Stimulated activated CD4-positive, alpha-beta T cell treated with anti-CD3 and anti-CD28 coated beads, Interleukin-4, amount 100 ng/mL, for 4 hours (primary cell): ENCODE measurements around the gene VPS37C.
"Not testable (repeated sequence)": the region's sequence is repeated elsewhere in the genome, so short reads cannot be mapped to it uniquely, and the experiment has no call there.

Source experiments
- DNase-seq, 2 experiments: peaks; one replicate each; pipeline ENCODE4 v3.0.0-alpha.2; 2020

The VPS37C gene

DNA sequence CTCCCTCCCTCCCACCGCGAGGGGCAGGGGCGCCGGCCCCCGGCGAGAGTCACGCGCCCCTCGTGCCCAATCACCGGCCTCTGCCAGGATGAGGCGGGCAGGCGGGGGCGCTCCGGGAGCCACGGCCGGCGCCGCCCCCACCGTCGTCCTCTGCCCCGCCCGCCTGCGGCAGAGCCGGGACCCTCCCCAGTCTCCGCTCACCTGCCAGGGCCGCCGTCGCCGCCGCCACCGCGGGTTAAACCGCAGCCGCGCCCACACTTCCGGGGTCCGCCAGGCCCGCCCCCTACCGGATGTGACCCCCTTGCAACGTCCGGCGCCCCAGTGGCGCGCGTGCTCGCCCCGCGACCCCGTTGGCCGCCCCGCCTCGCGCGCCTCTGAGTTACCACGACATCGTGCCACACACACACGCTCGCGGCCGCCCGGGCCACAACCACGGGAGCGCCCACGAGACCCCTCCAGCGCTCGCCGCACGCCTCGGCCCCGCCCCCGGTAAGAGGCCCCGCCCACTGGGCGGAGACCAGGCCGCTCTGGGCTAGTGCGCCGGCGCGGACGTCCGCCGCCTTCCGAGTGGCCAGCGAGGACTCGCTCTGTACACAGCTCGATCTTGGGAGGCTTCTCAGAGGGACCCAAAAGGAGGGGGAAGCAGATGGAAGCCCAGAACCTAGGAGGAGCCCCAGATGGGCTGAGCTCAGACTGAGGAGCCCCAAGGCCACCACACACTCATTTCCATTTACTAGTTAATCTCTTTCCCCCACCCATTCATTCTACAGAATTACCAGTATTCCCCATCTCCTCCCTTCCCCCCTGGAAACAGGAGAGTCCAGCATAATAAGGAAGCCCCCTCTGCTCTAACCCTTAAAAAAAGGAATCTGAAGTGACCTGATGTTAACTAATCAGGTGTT lies at the start of gene VPS37C:
Gene VPS37C (minus strand): TSS at position 237 of the 902 bp plus-strand sequence. CDS start 22,597 bp downstream, outside the sequence.
- DNase-seq = peak; percentile 88 to 91

- not testable (repeated sequence) for DNase-seq
Measured at GRCh38 chr11:61210629-61211028, 49.4 kb upstream of the VPS37C start.

- not testable (repeated sequence) for DNase-seq
Measured at GRCh38 chr11:61207636-61208310, 46.5 kb upstream of the VPS37C start.

GRCh38 chr11:61204502-61205059 lies 43.4 kb upstream of the VPS37C start:
- not testable (repeated sequence) for DNase-seq

GRCh38 chr11:61203873-61204272 lies 42.6 kb upstream of the VPS37C start:
- DNase-seq = not testable (repeated sequence)

GRCh38 chr11:61202950-61203746 lies 41.9 kb upstream of the VPS37C start, which contains the start of gene PGA3:
TSS of gene PGA3 (plus strand) at chr11:61203515. CDS start at chr11:61203565, 50 bp downstream.
- DNase-seq = not testable (repeated sequence)

DNA sequence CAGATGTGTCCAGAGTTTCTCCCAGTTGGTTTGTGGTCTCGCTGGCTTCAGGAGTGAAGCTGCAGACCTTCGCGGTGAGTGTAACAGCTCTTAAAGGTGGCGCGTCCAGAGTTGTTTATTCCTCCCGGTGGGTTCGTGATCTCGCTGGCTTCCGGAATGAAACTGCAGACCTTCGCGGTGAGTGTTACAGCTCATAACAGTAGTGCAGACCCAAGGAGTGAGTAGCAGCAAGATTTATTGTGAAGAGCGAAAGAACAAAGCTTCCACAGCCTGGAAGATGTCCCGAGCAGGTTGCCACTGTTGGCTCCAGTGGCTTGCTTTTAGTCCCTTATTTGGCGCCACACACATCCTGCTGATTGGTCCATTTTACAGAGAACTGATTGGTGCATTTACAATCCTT lies 40.2 kb upstream of the VPS37C start:
- no peak for DNase-seq

DNA sequence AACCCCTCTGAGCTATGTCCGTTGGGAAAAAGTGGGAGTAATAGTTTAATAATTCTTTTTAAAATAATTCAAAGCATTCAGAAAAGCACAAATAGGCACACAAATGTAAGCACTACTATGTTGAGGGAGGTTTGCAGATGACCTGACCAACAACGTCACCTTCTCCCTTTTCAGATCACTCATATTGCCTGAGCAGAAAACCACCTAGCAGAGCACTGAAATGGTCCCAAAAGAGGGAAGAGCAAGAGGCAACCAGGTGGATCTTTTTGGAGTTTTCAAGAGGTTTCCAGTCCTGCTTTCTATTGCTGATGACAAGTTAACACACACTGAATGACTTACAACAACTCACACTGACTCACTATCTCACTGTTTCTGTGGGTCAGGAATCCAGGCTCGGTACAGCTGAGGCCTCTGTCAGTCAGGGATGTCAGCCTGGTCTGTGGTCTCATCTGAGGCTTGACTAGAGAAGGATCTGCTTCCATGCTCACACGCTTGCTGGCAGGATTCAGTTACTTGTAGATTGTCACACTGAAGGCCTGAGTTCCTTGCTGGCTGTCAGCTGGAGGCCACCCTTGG lies 37.8 kb upstream of the VPS37C start:
- DNase-seq = no peak

- DNase-seq = no peak
Measured at GRCh38 chr11:61198361-61198760, 37.1 kb upstream of the VPS37C start.

GRCh38 chr11:61195719-61196118 lies 34.5 kb upstream of the VPS37C start:
- DNase-seq = no peak

GRCh38 chr11:61194981-61195695 lies 33.9 kb upstream of the VPS37C start:
- DNase-seq = no peak

DNA sequence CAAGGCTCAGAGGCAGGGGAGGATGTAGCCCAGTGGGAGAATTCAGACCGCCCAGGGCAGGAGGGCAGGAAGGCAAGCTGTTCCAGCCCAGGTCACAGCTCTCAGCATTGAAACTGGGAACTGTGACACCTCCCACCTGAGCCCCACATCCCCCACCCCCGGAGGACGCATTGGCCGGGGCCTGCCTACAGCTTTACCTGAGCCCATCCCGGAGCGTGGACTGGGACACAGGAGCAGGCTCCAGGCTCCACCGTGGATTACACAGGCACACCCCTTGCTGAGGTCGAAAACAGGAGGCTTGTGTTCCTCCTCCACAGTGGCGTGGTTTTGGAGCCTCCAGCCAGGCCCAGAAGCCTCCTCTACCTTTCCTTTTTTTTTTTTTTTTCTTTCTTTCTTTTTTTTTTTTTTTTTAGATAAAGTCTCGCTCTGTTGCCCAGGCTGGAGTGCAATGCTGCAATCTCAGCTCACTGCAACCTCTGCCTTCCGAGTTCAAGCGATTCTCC lies 33.0 kb upstream of the VPS37C start:
- no peak for DNase-seq

GRCh38 chr11:61193596-61193995 lies 32.4 kb upstream of the VPS37C start:
- no peak for DNase-seq

GRCh38 chr11:61189933-61190332 lies 28.7 kb upstream of the VPS37C start:
- no peak for DNase-seq

GRCh38 chr11:61187505-61188130 lies 26.4 kb upstream of the VPS37C start:
- peak; percentile 72 to 77 for DNase-seq

- DNase-seq = no peak
Measured at GRCh38 chr11:61186504-61186903, 25.3 kb upstream of the VPS37C start.

DNA sequence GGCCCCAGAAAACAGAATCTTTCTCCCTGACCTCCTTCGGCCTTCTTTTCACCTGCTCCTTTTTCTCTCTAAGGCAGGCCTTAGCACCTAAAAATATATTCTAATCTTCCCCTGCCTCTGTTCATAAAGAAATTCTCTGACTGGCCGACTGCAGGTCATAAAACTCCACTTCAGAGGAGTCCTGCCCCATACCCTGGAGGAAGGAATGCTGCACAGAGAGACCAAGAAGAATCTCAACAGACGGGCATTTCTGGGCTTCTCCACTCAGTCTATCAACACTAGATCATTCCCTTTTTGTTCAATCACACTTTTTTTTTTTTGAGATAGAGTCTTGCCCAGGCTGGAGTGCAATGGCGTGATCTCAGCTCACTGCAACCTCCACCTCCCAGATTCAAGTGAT lies 22.4 kb upstream of the VPS37C start:
- DNase-seq = no peak

DNA sequence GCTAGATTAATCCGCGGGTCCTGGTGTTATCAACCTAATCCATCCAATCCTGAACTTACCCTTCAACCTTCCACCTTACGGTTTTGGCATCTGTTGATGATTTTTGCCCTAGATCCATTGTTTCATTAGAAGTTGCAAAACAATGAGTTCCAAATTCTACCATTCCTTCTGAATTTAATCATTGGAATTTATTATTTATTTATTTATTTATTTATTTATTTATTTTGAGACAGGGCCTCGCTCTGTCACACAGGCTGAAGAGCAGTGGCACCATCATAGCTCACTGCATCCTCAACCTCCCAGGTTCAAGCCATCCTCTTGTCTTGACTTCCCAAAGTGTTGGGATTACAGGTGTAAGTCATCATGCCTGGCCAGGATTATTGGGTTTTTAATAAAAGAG lies 20.3 kb upstream of the VPS37C start:
- DNase-seq = no peak

GRCh38 chr11:61180205-61180604 lies 19.0 kb upstream of the VPS37C start:
- not testable (repeated sequence) for DNase-seq

DNA sequence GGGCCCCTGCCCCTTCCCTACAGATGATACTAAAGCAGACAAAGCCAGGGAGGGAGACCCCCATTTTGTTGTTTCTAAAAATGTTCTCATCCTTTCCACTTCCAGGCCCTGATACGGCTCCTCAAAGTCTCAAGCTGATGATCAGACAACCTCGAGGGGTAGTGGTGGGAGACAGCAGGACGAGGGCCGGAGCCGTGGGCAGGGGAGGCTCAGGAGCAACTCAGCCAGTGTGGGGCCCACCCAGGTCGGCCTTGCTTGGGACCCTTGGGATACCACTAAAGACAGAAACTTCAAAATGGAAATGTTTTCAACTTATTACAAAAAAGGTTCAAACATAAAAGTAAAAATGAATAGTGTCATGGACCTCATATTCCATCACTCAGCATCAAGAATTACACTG lies 15.2 kb upstream of the VPS37C start:
- DNase-seq = no peak

DNA sequence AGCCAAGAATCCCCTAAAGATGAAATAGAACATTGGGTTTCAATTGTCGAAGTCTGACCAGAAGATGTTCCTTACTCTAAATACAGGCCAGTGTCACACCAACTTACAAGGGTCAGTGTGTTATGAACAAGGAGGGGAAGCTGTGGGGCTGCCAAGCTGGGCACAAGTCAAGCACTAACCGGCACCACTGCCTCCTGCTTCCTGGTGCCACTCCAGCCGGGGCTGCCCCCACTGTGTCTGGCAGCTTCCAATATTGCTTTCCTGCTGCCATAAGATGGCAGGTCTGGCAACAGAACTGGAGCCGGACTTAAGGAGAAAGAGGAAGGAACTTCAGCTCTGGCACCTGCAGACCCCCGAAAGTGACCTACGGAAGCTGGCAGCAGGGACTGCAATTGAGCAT lies 13.7 kb upstream of the VPS37C start:
- no peak for DNase-seq
